GM19023 (cell line): Measurements from ENCODE around the gene B3GNT3.
A peak's percentile ranks its signal among the peaks of the same experiment; 100 is the strongest.
"Not testable (repeated sequence)": the region's sequence is repeated elsewhere in the genome, so short reads cannot be mapped to it uniquely, and the experiment has no call there.

Experiments
- ATAC-seq: cut with Tn5 transposase; IDR thresholded peaks from one replicate; pipeline ENCODE4 v1.9.1; 2021; ENCODE audit warnings: mild to moderate bottlenecking, moderate library complexity; ENCODE audit not compliant: unreplicated experiment

The B3GNT3 gene

DNA sequence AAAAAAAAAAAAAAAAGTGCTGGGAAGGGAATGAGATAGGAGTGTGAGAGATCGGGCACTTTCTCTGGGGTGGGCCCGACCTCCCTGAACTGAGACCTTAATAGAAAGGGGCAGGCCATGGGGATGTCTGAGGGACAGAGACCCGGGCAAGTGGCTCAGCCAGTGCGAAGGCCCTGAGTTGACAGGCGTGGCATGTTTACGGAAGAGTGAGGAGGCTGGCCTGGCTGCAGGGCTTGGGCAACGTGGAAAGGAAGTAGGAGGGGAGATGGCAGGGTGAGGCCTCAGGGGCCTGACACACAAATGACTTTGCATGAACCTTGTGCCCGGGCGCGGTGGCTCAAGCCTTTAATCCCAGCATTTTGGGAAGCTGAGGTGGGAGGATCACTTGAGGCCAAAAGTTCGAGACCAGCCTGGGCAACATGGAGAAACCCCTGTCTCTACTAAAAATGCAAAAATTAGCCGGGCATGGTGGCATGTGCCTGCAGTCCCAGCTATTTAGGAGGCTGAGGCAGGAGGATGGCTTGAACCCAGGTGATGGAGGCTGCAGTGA is 29.8 kb upstream of the B3GNT3 start:
- no peak for ATAC-seq

GRCh38 chr19:17766543-17767131 is 28.3 kb upstream of the B3GNT3 start:
- ATAC-seq: no peak

DNA sequence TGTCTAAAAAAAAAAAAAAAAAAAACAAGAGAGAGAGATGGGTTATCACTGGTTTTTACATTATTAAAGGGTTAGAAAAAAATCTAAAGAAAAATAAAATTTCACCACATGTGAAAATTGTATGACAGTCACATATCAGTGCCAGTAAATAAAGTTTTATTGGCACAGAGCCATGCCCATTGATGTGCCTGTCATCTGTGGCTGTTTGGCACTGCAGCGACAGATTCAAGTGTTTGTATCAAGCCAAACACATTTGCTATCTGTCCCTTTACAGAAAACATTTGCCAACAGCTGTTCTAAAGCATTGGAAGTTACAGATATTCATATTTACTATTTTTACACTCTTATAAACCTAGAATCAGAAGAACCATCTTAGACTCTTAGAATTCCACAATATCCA is 27.4 kb upstream of the B3GNT3 start:
- ATAC-seq: no peak

DNA sequence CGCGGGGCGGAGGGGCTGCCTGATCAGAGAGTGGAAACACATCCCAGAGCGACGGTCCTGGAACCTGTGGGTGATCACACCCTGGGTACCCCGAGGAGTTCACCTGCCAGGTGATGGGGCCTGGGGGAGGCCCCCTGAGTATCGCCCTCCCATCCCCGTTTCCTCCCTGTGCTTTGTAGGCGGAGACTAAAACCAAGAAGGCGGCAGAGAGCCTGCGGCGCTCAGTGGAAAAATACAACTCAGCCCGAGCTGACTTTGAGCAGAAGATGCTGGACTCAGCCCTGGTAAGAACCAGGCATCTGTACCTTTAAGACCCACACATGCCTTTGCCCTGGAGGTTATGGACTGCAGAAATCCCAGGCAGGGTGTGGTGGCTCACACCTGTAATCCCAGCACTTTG is 24.3 kb upstream of the B3GNT3 start:
- ATAC-seq: no peak

- no peak for ATAC-seq
Observed at GRCh38 chr19:17772172-17772571, 22.8 kb upstream of the B3GNT3 start.

DNA sequence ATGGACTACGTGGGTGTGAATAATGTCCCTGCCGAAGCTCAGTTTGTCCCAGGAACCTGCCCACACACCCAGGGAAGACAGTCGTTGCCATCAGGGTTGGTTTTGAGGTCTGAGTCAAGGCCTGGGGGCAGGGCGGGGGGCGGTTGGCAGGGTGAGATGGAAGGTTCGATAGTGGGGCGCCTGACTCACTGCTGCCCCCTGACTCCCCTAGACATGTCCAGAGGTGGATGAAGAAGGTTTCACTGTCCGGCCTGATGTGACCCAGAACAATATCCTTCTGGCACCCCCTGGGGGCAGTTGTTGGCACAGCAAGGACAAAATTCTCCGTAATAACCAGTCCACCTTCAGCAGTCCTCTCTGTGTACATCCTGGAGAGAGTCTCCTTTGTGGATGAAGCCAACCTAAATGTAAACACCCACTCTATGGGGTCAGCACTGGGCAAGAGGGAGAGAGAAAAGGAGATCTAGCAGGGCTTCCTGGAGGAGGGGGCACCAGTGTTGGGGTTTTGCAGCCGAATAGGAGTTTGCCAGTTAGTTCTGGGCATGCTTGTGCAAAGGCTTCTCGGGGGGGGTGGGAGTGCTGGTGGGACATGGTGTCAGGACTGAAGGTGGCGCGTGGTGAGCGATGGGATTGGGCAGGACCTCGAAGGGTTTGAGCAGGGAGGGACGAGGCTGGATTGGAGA is 19.6 kb upstream of the B3GNT3 start:
- ATAC-seq: no peak

DNA sequence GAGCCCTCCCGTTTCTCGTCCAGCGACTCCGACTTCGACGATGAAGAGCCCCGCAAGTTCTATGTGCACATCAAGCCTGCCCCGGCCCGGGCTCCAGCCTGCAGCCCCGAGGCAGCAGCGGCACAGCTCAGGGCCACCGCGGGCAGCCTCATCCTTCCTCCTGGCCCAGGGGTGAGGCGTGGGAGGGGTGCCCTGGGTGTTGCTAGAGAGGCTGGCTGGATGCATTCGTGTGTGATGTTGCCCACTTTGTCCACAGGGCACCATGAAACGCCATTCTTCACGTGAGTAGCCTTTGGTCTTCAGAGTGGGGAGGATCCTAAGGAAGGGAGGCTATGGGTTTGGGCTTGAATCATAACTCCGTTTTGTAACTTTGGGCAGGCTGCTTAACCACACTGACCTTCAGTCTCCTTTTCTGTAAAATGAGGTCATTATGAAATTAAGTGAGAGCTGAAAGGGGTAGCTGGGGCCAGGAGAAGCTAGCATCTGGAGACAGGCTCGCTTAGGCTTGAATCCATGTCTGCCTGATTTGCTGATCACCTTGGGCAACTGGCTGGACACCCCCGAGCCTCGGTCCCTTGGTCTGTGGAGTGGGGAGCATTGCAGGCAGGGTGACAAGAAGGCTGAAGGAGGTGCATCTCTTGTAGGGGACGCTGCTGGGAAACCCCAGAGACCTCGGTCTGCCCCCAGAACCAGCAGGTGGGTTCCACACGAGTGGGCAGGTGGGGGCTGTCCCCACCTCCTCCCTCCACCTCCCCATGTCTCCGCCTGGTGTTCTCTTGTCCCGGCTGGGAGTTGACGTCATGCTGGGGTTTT is 18.7 kb upstream of the B3GNT3 start:
- peak; percentile 70 for ATAC-seq

- ATAC-seq: not testable (repeated sequence)
Observed at GRCh38 chr19:17777840-17778239, 17.1 kb upstream of the B3GNT3 start.

DNA sequence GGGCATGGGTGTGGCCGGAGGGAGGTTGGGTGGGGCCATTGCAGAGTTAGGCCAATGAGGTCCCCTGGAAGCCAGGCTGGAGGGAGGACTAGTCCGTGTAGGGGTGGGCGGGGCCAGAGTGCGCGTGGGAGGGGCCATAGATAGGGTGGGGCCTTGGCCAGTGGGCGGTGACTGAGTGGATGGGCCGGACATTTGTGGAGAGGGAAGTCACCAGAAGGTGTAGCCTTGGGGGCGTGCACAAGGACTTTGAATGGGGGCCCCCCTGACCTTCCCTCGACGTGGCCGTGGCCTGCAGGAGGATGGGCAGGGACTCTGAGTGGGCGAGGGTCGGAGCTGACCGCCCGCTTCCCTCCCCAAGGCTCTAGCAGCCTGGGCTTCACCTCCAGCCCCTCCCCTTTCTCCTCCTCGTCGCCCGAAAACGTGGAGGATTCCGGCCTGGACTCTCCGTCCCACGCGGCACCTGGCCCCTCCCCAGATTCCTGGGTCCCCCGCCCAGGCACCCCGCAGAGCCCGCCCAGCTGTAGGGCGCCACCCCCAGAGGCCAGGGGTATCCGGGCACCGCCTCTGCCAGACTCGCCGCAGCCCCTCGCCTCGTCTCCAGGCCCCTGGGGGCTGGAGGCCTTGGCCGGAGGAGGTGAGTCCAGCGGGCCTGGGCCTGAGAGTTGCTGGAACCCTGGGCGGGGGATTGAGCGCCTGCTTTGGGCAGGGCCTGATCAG is 16.5 kb upstream of the B3GNT3 start:
- no peak for ATAC-seq

- ATAC-seq: no peak
Observed at GRCh38 chr19:17778968-17779929, 15.7 kb upstream of the B3GNT3 start.

- no peak for ATAC-seq
Observed at GRCh38 chr19:17780781-17781180, 14.2 kb upstream of the B3GNT3 start.

- ATAC-seq: not testable (repeated sequence)
Observed at GRCh38 chr19:17783721-17784120, 11.2 kb upstream of the B3GNT3 start.

DNA sequence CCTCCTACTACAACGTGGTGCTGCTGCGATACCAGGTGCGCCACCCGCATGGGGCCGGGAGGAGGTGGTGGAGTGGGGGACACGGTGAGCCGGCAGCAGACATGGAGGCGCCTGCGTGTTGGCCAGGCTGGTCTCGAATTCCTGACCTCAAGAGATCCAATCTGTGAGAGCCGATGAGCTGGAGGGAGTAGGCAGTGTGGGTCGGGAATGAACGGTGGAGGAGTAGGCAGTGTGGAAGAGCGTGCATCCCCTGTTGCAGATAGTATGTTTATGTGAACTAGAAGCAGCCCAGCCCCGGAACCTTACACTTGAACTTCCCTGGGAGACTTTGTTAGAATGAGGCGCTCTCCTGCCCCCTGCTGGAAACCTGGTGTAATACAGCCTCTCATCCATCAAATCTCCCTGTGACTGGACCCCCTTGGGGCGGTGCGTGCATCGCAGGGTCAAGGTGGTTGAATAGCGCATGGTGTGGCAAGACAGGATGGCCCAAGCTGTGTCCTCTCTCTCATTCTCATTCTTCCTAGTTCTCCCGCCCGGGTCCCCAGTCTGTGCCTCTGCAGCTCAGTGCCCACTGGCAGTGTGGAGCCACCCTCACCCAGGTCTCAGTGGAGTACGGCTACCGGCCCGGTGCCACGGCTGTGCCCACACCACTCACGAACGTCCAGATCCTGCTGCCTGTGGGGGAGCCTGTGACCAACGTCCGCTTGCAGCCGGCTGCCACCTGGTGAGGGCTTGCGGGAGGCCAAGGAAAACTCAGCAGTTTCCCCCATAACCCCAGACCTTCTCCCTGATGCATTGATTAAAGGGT is 10.5 kb upstream of the B3GNT3 start:
- no peak for ATAC-seq

DNA sequence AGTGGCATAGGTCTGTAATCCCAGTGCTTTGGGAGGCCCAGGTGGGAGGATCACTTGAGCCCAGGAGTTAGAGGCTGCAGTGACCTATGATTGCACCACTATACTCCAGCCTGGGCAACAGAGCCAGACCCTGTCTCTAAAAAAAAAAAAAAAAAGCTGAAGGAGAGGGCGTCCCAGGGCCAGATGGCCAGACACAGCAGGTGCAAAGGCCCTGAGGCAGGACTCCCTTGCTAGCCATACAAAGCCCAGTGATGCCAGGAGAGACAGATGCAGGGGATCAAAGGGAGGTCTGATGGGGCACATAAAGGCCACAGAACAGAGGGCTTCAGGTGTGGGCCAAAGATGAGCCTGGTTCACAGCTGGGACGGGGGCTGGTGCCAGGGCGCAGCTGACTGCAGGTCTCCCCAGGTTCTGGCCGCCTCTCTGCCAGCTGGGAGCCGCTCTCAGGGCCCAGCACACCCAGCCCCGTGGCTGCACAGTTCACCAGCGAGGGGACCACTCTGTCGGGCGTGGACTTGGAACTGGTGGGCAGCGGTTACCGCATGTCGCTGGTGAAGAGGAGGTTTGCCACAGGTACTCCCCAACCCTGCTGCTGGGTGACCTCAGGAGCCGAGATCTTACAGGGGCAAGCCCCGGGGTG is 7.5 kb upstream of the B3GNT3 start:
- no peak for ATAC-seq

- no peak for ATAC-seq
Observed at GRCh38 chr19:17788632-17789031, 6.3 kb upstream of the B3GNT3 start.

DNA sequence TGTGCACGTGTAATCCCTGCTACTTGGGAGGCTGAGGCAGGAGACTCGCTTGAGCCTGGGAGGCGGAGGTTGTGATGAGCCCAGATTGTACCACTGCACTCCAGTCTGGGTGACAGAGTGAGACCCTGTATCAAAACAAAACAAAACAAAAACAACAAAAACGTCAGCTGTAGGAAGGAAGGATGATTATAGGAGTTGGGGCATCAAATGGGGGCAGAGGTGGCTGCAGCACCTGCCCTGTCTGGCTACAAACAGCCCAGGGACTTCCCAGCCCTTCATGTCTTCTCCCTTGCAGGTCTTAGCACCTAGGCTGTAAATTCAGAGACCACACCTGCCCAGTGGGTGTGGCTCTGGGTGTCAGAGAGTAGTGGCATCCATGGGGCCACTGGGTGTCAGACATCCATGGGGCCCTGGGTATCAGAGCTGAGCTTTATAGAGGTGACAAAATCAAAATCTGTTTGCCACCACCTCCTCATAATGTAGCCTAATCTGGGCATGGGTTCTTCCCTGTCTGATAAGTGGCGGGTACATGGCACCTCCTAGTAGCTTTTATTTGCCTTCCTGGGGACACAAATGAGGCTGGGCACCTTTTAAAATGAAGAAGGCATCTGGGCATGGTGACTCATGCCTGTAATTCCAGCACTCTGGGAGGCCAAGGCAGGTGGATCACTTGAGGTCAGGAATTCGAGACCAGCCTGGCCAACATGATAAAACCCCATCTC is 4.7 kb upstream of the B3GNT3 start:
- no peak for ATAC-seq

DNA sequence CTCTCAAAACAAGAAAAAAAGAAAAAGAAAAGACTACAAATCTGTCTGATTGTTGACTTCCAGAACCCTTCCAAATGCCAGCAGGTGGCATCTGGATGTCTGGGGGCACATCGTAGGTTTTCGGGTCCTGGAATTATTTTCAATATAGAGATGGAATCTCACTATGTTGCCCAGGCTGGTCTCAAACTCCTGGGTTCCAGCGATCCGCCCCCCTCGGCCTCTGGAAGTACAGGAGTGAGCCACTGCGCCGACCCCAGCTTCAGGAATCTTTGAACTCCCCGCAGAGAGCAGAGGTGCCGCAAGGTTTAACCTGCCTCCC is 567 bp upstream of the B3GNT3 start:
- ATAC-seq: no peak

DNA sequence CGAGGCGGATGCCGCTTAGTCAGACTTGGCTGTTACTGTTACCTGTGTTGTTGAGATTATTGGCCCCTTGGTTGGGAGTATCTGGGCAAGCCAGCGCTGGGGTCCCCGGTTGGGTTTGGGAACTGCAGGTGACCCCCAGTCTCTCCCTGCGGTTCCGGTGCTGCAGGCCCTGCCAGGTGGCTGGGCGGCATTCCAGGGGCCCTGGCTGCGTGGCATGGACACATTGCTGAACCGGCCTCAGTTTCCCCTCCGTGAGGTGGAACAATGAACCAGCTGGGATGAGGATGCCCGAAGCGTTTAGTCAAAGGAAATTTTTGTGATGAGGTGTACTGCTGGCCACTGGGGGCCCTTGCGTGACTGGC is 538 bp downstream of the B3GNT3 start:
- ATAC-seq: no peak
